Fibroblast of the aortic adventitia (primary cell): ENCODE measurements around the gene CTXN2. TPM values are rescaled to one million over a fixed set of nuclear protein-coding genes. Genes with fewer than 3 reads are reported as not detected.

Experiments used
- DNase-seq: peaks from one replicate; pipeline ENCODE4 v3.0.0-alpha.2; 2010; ENCODE audit warnings: low read depth
- H3K4me3 ChIP-seq: 2 replicates; pipeline ENCODE4 v1.5.1; 2011; ENCODE audit warnings: low read depth, mild to moderate bottlenecking, control low read depth, low read length, moderate library complexity
- total RNA-seq: library from RNA; depleted of rRNA; stranded (reverse); fragments of >200 nt; gene quantifications from 2 replicates; pipeline ENCODE4 v1.2.3, GENCODE V29; 2012; ENCODE audit warnings: low replicate concordance
- TF ChIP-seq, protein P1 (sequence below): IDR thresholded peaks from 2 replicates; pipeline ENCODE4 v1.5.1; 2011; ENCODE audit warnings: mild to moderate bottlenecking, low read length, control low read depth, inconsistent platforms; ENCODE audit not compliant: insufficient read depth

Gene CTXN2
- total RNA-seq, 1 donor = not detected

GRCh38 chr15:48221261-48221660, 29.8 kb downstream of the CTXN2 start:
- TF ChIP-seq, protein P1, sequence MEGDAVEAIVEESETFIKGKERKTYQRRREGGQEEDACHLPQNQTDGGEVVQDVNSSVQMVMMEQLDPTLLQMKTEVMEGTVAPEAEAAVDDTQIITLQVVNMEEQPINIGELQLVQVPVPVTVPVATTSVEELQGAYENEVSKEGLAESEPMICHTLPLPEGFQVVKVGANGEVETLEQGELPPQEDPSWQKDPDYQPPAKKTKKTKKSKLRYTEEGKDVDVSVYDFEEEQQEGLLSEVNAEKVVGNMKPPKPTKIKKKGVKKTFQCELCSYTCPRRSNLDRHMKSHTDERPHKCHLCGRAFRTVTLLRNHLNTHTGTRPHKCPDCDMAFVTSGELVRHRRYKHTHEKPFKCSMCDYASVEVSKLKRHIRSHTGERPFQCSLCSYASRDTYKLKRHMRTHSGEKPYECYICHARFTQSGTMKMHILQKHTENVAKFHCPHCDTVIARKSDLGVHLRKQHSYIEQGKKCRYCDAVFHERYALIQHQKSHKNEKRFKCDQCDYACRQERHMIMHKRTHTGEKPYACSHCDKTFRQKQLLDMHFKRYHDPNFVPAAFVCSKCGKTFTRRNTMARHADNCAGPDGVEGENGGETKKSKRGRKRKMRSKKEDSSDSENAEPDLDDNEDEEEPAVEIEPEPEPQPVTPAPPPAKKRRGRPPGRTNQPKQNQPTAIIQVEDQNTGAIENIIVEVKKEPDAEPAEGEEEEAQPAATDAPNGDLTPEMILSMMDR = no peak
- no peak for DNase-seq

GRCh38 chr15:48221885-48222284, 30.4 kb downstream of the CTXN2 start:
- peak; percentile 55 for DNase-seq
- TF ChIP-seq, protein P1 = no peak

More at GRCh38 chr15:48221261-48221660, 29.8 kb downstream of the CTXN2 start:
- no peak overlapping the region for H3K4me3 ChIP-seq

GRCh38 chr15:48222627-48223026, 31.2 kb downstream of the CTXN2 start:
- H3K4me3 ChIP-seq = no peak overlapping the region
- DNase-seq = peak; percentile 11
- TF ChIP-seq, protein P1 = no peak

More at GRCh38 chr15:48221885-48222284, 30.4 kb downstream of the CTXN2 start:
- H3K4me3 ChIP-seq = no peak overlapping the region

DNA sequence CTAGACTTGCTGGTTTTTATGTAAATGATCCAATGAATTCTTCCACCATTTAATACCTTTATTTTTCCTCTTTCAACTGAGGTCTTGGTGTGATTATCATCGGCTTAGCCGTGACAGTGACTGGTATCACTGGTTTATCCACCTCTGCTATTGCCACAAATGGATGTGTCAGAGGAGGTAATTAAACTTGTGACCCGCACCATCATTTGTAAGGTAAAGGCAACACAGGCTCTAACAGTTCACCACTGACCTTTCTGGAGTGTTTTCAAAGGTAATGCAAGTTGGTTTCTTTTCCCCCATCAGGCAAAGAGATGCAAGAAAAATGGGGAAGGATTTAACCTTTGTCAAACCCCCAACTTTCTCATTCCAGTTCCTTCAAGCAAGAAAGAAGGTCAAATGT, 34.3 kb downstream of the CTXN2 start:
- DNase-seq = no peak
- H3K4me3 ChIP-seq = no peak overlapping the region
- TF ChIP-seq, protein P1 = no peak

DNA sequence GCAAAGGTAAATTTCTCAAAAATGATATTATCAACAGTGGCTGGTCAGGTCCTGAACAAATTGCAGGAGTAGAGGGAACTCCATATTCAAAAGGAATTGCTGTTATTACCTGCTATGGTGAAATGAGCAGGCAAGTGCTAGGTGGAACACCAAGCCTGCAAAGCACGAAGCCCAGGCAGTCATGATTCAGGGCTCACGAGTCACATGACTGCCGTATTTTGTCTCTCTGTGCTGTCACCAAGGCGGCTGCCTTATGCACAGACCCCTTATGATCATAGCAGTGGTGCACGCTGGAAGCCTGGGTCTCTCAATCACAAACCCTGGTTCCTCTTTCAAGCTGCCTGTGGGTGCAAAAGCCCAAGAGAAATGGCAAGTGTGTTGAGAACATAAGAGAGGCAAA, 39.0 kb downstream of the CTXN2 start:
- DNase-seq = no peak
- TF ChIP-seq, protein P1 = no peak
- no peak overlapping the region for H3K4me3 ChIP-seq

DNA sequence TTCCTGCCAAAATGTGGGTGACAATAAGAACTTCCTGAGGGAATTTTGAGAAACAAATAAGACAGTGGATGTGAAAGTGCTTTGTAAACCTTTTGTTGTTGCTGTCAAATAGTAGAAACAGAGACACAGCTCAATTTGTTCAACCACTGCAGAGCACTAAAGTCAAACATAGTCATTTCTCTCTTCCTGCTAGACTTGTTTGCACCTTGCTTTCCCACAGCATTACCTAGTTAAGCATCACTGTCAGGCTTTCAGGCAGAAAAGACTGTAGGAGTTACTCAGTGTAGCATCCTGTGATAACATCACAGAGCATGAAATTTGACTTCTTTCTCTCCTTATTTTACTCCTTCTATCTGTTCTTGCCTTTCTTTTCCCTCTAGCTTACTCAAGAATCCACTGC, 41.8 kb downstream of the CTXN2 start:
- no peak for DNase-seq
- TF ChIP-seq, protein P1 = no peak
- H3K4me3 ChIP-seq = no peak overlapping the region

GRCh38 chr15:48239334-48239733, 47.9 kb downstream of the CTXN2 start:
- TF ChIP-seq, protein P1 = no peak

More at GRCh38 chr15:48239334-48239733, 47.9 kb downstream of the CTXN2 start:
- no peak for DNase-seq
- no peak overlapping the region for H3K4me3 ChIP-seq
